Mammary microvascular endothelial cell (primary cell): ENCODE data around the gene WDTC1. TPM values are rescaled to one million over a fixed set of nuclear protein-coding genes. Genes with fewer than 3 reads are reported as not detected.

Source experiments
- total RNA-seq: library from RNA; depleted of rRNA; stranded (reverse); fragments of >200 nt; gene quantifications from 2 replicates; pipeline ENCODE4 v1.2.3, GENCODE V29; 2015

The WDTC1 gene
- 20.1 and 23.4 TPM in 2 replicates for total RNA-seq

GRCh38 chr1:27234049-27234882 is at the start of gene WDTC1:
TSS of gene WDTC1 (plus strand) at chr1:27234632. CDS start at chr1:27261055, 26,423 bp downstream.

GRCh38 chr1:27321813-27322568 is 87.6 kb downstream of the WDTC1 start, which contains the start of gene TMEM222:
TSS of gene TMEM222 (plus strand) at chr1:27322163. CDS start at chr1:27322198, 35 bp downstream.

GRCh38 chr1:27341525-27342252 is 107.3 kb downstream of the WDTC1 start, which contains the start of gene SYTL1:
TSS of gene SYTL1 (plus strand) at chr1:27342022. CDS start at chr1:27345335, 3,313 bp downstream.

Other genes with a start within 250 kb of the WDTC1 start
- gene TRNP1, start 240.9 kb upstream of the WDTC1 start, total RNA-seq, result 230 and 265 TPM in 2 replicates
- 3.0 and 3.7 TPM in 2 replicates for gene TENT5B, start 221.8 kb upstream of the WDTC1 start, total RNA-seq
- gene SLC9A1, start 79.5 kb upstream of the WDTC1 start, total RNA-seq, result 21.3 and 28.6 TPM in 2 replicates
- 26.4 and 27.7 TPM in 2 replicates for gene TMEM222, start 87.5 kb downstream of the WDTC1 start, total RNA-seq
- 0.27 and 0.30 TPM in 2 replicates for gene SYTL1, start 107.4 kb downstream of the WDTC1 start, total RNA-seq
- gene MAP3K6, start 132.3 kb downstream of the WDTC1 start, total RNA-seq, result 16.9 and 20.6 TPM in 2 replicates
- gene FCN3, start 140.2 kb downstream of the WDTC1 start, total RNA-seq, result 0.64 and 2.3 TPM in 2 replicates
- not detected in 2 replicates for gene CD164L2, start 148.7 kb downstream of the WDTC1 start, total RNA-seq
- 2.0 and 2.1 TPM in 2 replicates for gene GPR3, start 158.0 kb downstream of the WDTC1 start, total RNA-seq